DND-41 (cell line): Measurements from ENCODE around the gene NRDC.

Experiments used
- ATAC-seq: fragments of 200-7000 bp; cut with Tn5 transposase; 3 replicates; pipeline ENCODE4 v1.9.1; 2021; ENCODE audit warnings: low read depth; ENCODE audit not compliant: insufficient read depth
- DNase-seq: peaks from one replicate; pipeline ENCODE4 v3.0.0-alpha.2; 2020
- H2AFZ ChIP-seq: 2 replicates; pipeline ENCODE4 v1.6.0; 2012; ENCODE audit warnings: low read depth, low read length
- H3K27ac ChIP-seq: 2 replicates; pipeline ENCODE4 v1.5.1; 2012; ENCODE audit warnings: low read length, inconsistent platforms
- H3K27me3 ChIP-seq: fragments of 200-600 bp; sonication (generic); 2 replicates; pipeline ENCODE4 v1.6.0; 2012; ENCODE audit warnings: low read length, mild to moderate bottlenecking, inconsistent platforms; ENCODE audit not compliant: insufficient read depth, poor library complexity
- H3K36me3 ChIP-seq: 2 replicates; pipeline ENCODE4 v1.5.1; 2012; ENCODE audit warnings: low read length, inconsistent platforms; ENCODE audit not compliant: insufficient read depth
- H3K4me1 ChIP-seq: 2 replicates; pipeline ENCODE4 v1.5.1; 2012; ENCODE audit warnings: mild to moderate bottlenecking, low read length; ENCODE audit not compliant: insufficient read depth
- H3K4me2 ChIP-seq: 2 replicates; pipeline ENCODE4 v1.6.0; 2012; ENCODE audit warnings: mild to moderate bottlenecking, moderate library complexity, low read length, inconsistent platforms; ENCODE audit not compliant: insufficient read depth
- H3K4me3 ChIP-seq, 2 experiments: fragments of 200-600 bp in 1 of 2; shearing (Covaris generic) in 1 of 2; 2 replicates each; pipeline ENCODE4 v1.5.1; 2012 to 2016; ENCODE audit warnings: inconsistent platforms in 2 of 2, low read length in 2 of 2, mild to moderate bottlenecking in 2 of 2, low read depth in 1 of 2, moderate library complexity in 1 of 2
- H3K79me2 ChIP-seq: 2 replicates; pipeline ENCODE4 v1.6.0; 2012; ENCODE audit warnings: low read length, inconsistent platforms; ENCODE audit not compliant: insufficient read depth
- H3K9ac ChIP-seq: 2 replicates; pipeline ENCODE4 v1.6.0; 2012; ENCODE audit warnings: low read depth, mild to moderate bottlenecking, inconsistent platforms, low read length, moderate library complexity
- H3K9me3 ChIP-seq: 2 replicates; pipeline ENCODE4 v1.5.1; 2012; ENCODE audit warnings: low read length, moderate library complexity, mild to moderate bottlenecking, inconsistent platforms; ENCODE audit not compliant: insufficient read depth, severe bottlenecking
- H4K20me1 ChIP-seq: 2 replicates; pipeline ENCODE4 v1.6.0; 2012; ENCODE audit warnings: low read length; ENCODE audit not compliant: insufficient read depth
- CTCF ChIP-seq: IDR thresholded peaks from 2 replicates; pipeline ENCODE4 v1.5.1; 2012; ENCODE audit warnings: borderline replicate concordance, low read length, moderate library complexity, mild to moderate bottlenecking; ENCODE audit not compliant: poor library complexity, severe bottlenecking; ENCODE audit errors: extremely low read depth
- EZH2 ChIP-seq: IDR thresholded peaks from 3 replicates; pipeline ENCODE4 v1.6.1; 2012; ENCODE audit warnings: borderline replicate concordance, low read depth, mild to moderate bottlenecking, moderate library complexity, low read length, inconsistent platforms; ENCODE audit not compliant: severe bottlenecking

The NRDC gene

GRCh38 chr1:51784997-51785421 lies 93.5 kb downstream of the NRDC start:
- ATAC-seq (no peak), DNase-seq (no peak)
- Histone ChIP-seq H3K4me2 (no peak overlapping the region), H3K27me3 (no peaks in the 10 kb centered on the region), H3K9me3 (no peaks in the 10 kb centered on the region), H2AFZ (no peak overlapping the region), H3K4me3 (no peak overlapping the region), H3K4me1 (no peaks in the 10 kb centered on the region), H3K9ac (no peak overlapping the region), H4K20me1 (no peaks in the 10 kb centered on the region), H3K27ac (no peak overlapping the region), H3K79me2 (no peaks in the 10 kb centered on the region), H3K36me3 (peaks cover 50% of the 10 kb centered on the region)
- TF ChIP-seq CTCF = no peak
- TF ChIP-seq EZH2 = no peak

GRCh38 chr1:51780927-51781326 lies 97.6 kb downstream of the NRDC start:
- Histone ChIP-seq H3K27me3 (no peaks in the 10 kb centered on the region), H3K27ac (no peak overlapping the region), H3K9ac (no peak overlapping the region), H3K4me3 (no peak overlapping the region), H3K4me2 (no peak overlapping the region), H3K79me2 (no peaks in the 10 kb centered on the region), H4K20me1 (no peaks in the 10 kb centered on the region), H3K9me3 (no peaks in the 10 kb centered on the region), H2AFZ (no peak overlapping the region), H3K36me3 (peaks cover 16% of the 10 kb centered on the region; the same call in 1 of the 2 replicates), H3K4me1 (no peaks in the 10 kb centered on the region)
- no peak for DNase-seq
- ATAC-seq = no peak
- TF ChIP-seq EZH2 = no peak
- no peak for TF ChIP-seq CTCF

GRCh38 chr1:51776408-51776807 lies 102.1 kb downstream of the NRDC start:
- Histone ChIP-seq H3K4me3 (no peak overlapping the region), H3K9ac (no peak overlapping the region), H3K9me3 (no peaks in the 10 kb centered on the region), H3K27me3 (no peaks in the 10 kb centered on the region), H3K36me3 (peaks cover 20% of the 10 kb centered on the region; the same call in 1 of the 2 replicates), H3K4me1 (no peaks in the 10 kb centered on the region), H3K4me2 (no peak overlapping the region), H2AFZ (no peak overlapping the region), H3K79me2 (no peaks in the 10 kb centered on the region), H3K27ac (no peak overlapping the region), H4K20me1 (no peaks in the 10 kb centered on the region)
- no peak for TF ChIP-seq EZH2
- no peak for TF ChIP-seq CTCF
- ATAC-seq (no peak), DNase-seq (no peak)

GRCh38 chr1:51768971-51769588 lies 109.4 kb downstream of the NRDC start:
- ATAC-seq (peak; percentile 83), DNase-seq (peak; percentile 33)
- no peak overlapping the region for H3K4me3 ChIP-seq
- no peak overlapping the region for H3K27ac ChIP-seq
- no peaks in the 10 kb centered on the region for H3K79me2 ChIP-seq
- peaks cover 20% of the 10 kb centered on the region; the same call in 1 of the 2 replicates for H3K36me3 ChIP-seq
- no peak overlapping the region for H3K4me2 ChIP-seq
- H3K9ac ChIP-seq = no peak overlapping the region
- no peaks in the 10 kb centered on the region for H4K20me1 ChIP-seq
- no peaks in the 10 kb centered on the region for H3K27me3 ChIP-seq
- no peaks in the 10 kb centered on the region for H3K9me3 ChIP-seq
- H3K4me1 ChIP-seq = no peaks in the 10 kb centered on the region
- TF ChIP-seq CTCF (peak; percentile 78), EZH2 (no peak)
- H2AFZ ChIP-seq = no peak overlapping the region
